Panc1 (cell line): Measurements from ENCODE around the gene CSPG5. TPM values are rescaled to one million over a fixed set of nuclear protein-coding genes. Genes with fewer than 3 reads are reported as not detected.
A peak's percentile ranks its signal among the peaks of the same experiment; 100 is the strongest.

Experiments used
- ATAC-seq: fragments of 200-7000 bp; cut with Tn5 transposase; 2 replicates; pipeline ENCODE4 v1.9.1; 2020; ENCODE audit warnings: mild to moderate bottlenecking, moderate library complexity
- BruUV-seq: library from RNA; stranded (reverse); fragments of 400-500 nt; replicated peaks from 2 replicates; lab custom pipeline; 2021; lab: Mats Ljungman, UMichigan
- CTCF ChIA-PET: fragments of 300-600 bp; sonication (Branson Sonifier 250); formaldehyde crosslinking; loops from one replicate; lab custom pipeline; 2022; ENCODE audit warnings: antibody characterized with exemption; lab: Charles Lee
- POLR2A ChIA-PET: fragments of 300-600 bp; sonication (Branson Sonifier 250); formaldehyde crosslinking; loops from one replicate; lab custom pipeline; 2022; ENCODE audit warnings: antibody characterized with exemption; lab: Charles Lee
- DNase-seq: peaks from one replicate; pipeline ENCODE4 v3.0.0-alpha.2; 2010; ENCODE audit warnings: low read depth, low spot score
- H3K27ac ChIP-seq: 2 replicates; pipeline ENCODE4 v1.5.1; 2011; ENCODE audit warnings: mild to moderate bottlenecking, low read length, inconsistent platforms
- H3K27me3 ChIP-seq: fragments of 200-500 bp; sonication (Bioruptor generic); 2 replicates; pipeline ENCODE4 v1.6.0; 2014; ENCODE audit warnings: low read length, inconsistent platforms; ENCODE audit not compliant: control insufficient read depth, insufficient read depth
- H3K36me3 ChIP-seq: fragments of 200-500 bp; sonication (Bioruptor generic); 2 replicates; pipeline ENCODE4 v1.5.1; 2014; ENCODE audit warnings: inconsistent platforms, mild to moderate bottlenecking, low read length, moderate library complexity; ENCODE audit not compliant: control insufficient read depth, insufficient read depth
- H3K4me1 ChIP-seq: 2 replicates; pipeline ENCODE4 v1.5.1; 2011; ENCODE audit warnings: inconsistent platforms, mild to moderate bottlenecking, low read length, moderate library complexity; ENCODE audit not compliant: control insufficient read depth, insufficient read depth
- H3K4me3 ChIP-seq, 2 experiments: 2 replicates each; pipeline ENCODE4 v1.5.1; 2011 to 2012; ENCODE audit warnings: low read depth in 2 of 2, low read length in 2 of 2, mild to moderate bottlenecking in 2 of 2, inconsistent platforms in 1 of 2, moderate library complexity in 1 of 2
- H3K9me3 ChIP-seq: fragments of 200-500 bp; sonication (Bioruptor generic); 2 replicates; pipeline ENCODE4 v1.5.1; 2014; ENCODE audit warnings: low read depth, mild to moderate bottlenecking, inconsistent platforms, low read length, moderate library complexity; ENCODE audit not compliant: control insufficient read depth, insufficient read depth
- POLR2AphosphoS5 ChIP-seq: IDR thresholded peaks from 2 replicates; pipeline ENCODE4 v1.6.1; 2012; ENCODE audit warnings: mild to moderate bottlenecking, low read depth, low read length, moderate library complexity
- REST ChIP-seq, 2 experiments: IDR thresholded peaks; 2 replicates each; pipeline ENCODE4 v1.6.1; 2011 to 2012; ENCODE audit warnings: low read depth in 2 of 2, control low read depth in 1 of 2, low read length in 1 of 2, mild to moderate bottlenecking in 1 of 2, moderate library complexity in 1 of 2; ENCODE audit not compliant: insufficient read depth in 1 of 2
- SIN3A ChIP-seq: IDR thresholded peaks from 2 replicates; pipeline ENCODE4 v1.6.1; 2012; ENCODE audit warnings: low read depth, mild to moderate bottlenecking, low read length, moderate library complexity, borderline replicate concordance; ENCODE audit not compliant: insufficient read depth
- TCF7L2 ChIP-seq: IDR thresholded peaks from 2 replicates; pipeline ENCODE4 v1.6.1; 2011; ENCODE audit warnings: mild to moderate bottlenecking, low read depth, low read length, inconsistent platforms
- in situ Hi-C: cut with HindIII; loops from 2 replicates; pipeline ENCODE4 v1.10.0; 2016; ENCODE audit warnings: low sequenced_read_pairs, low pct_unique_long_range_greater_than_20kb
- intact Hi-C: fragments of 100-400 bp; cut with micrococcal nuclease; formaldehyde crosslinking; loops from one replicate; pipeline ENCODE4 v1.10.0; 2022; ENCODE audit not compliant: unreplicated experiment
- total RNA-seq: library from RNA; stranded (reverse); gene quantifications from one replicate; pipeline ENCODE4 v1.2.1, GENCODE V29; 2021; ENCODE audit not compliant: unreplicated experiment
- TF ChIP-seq, protein P1 (sequence below): fragments of 450-650 bp; IDR thresholded peaks from 2 replicates; pipeline ENCODE4 v1.5.1; 2017; ENCODE audit warnings: mild to moderate bottlenecking

Gene CSPG5
- total RNA-seq, 1 experiment from 2014 or later, result 3.2 TPM

GRCh38 chr3:47577583-47578118 lies 1.0 kb downstream of the CSPG5 start:
- Histone ChIP-seq H3K4me3 (peak overlapping the region; percentile 39 to 42), H3K4me1 (no peaks in the 10 kb centered on the region), H3K27ac (no peak overlapping the region), H3K36me3 (no peaks in the 10 kb centered on the region), H3K9me3 (no peaks in the 10 kb centered on the region), H3K27me3 (no peaks in the 10 kb centered on the region)
- POLR2A ChIA-PET, result no interaction called here
- TF ChIP-seq SIN3A, result no peak
- TF ChIP-seq TCF7L2, result no peak
- TF ChIP-seq, protein P1, sequence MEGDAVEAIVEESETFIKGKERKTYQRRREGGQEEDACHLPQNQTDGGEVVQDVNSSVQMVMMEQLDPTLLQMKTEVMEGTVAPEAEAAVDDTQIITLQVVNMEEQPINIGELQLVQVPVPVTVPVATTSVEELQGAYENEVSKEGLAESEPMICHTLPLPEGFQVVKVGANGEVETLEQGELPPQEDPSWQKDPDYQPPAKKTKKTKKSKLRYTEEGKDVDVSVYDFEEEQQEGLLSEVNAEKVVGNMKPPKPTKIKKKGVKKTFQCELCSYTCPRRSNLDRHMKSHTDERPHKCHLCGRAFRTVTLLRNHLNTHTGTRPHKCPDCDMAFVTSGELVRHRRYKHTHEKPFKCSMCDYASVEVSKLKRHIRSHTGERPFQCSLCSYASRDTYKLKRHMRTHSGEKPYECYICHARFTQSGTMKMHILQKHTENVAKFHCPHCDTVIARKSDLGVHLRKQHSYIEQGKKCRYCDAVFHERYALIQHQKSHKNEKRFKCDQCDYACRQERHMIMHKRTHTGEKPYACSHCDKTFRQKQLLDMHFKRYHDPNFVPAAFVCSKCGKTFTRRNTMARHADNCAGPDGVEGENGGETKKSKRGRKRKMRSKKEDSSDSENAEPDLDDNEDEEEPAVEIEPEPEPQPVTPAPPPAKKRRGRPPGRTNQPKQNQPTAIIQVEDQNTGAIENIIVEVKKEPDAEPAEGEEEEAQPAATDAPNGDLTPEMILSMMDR, result no peak
- no peak for TF ChIP-seq POLR2AphosphoS5
- TF ChIP-seq REST (IDR thresholded peaks at IDR 0.05; ENCODE audit: insufficient read depth in 1 of 2, low read depth in 2 of 2, low read length in 1 of 2), result no peak
- intact Hi-C loops (no loop called here), in situ Hi-C loops (no loop called here)
- BruUV-seq, result no TSS peak
- no peak for DNase-seq
- CTCF ChIA-PET, result interaction anchor here (0.5 to 0.7 kb wide), 2 partner anchors 55 kb away, joined by 3 read pairs; no protein-coding TSS in a partner anchor
- ATAC-seq, result peak; percentile 79

- no peak for ATAC-seq
- ChIA-PET CTCF (interaction anchor here (0.6 to 1.0 kb wide), 2 partner anchors 19 to 51 kb away, joined by 3 to 4 read pairs; no protein-coding TSS in a partner anchor), POLR2A (no interaction called here)
- Histone ChIP-seq H3K4me1 (no peaks in the 10 kb centered on the region), H3K27ac (no peak overlapping the region), H3K27me3 (no peaks in the 10 kb centered on the region), H3K36me3 (no peaks in the 10 kb centered on the region), H3K9me3 (no peaks in the 10 kb centered on the region), H3K4me3 (no peak overlapping the region)
- BruUV-seq, result no TSS peak
- TF ChIP-seq POLR2AphosphoS5 (no peak), TCF7L2 (no peak), REST (IDR thresholded peaks at IDR 0.05; ENCODE audit: insufficient read depth in 1 of 2, low read depth in 2 of 2, low read length in 1 of 2) (no peak), SIN3A (no peak)
- TF ChIP-seq, protein P1, result no peak
- intact Hi-C loops, result no loop called here
- DNase-seq, result no peak
- in situ Hi-C loops, result no loop called here
Observed at GRCh38 chr3:47573190-47574172, 5.2 kb downstream of the CSPG5 start.
